HG03196 (cell line): ENCODE measurements around the gene TTLL8.
A peak's percentile ranks its signal among the peaks of the same experiment; 100 is the strongest.
"Not testable (repeated sequence)": the region's sequence is repeated elsewhere in the genome, so short reads cannot be mapped to it uniquely, and the experiment has no call there.

Source experiments
- ATAC-seq: cut with Tn5 transposase; IDR thresholded peaks from one replicate; pipeline ENCODE4 v1.9.1; 2021; ENCODE audit not compliant: unreplicated experiment

Gene TTLL8

GRCh38 chr22:49992921-49993648, 65.0 kb downstream of the TTLL8 start:
- ATAC-seq = no peak

DNA sequence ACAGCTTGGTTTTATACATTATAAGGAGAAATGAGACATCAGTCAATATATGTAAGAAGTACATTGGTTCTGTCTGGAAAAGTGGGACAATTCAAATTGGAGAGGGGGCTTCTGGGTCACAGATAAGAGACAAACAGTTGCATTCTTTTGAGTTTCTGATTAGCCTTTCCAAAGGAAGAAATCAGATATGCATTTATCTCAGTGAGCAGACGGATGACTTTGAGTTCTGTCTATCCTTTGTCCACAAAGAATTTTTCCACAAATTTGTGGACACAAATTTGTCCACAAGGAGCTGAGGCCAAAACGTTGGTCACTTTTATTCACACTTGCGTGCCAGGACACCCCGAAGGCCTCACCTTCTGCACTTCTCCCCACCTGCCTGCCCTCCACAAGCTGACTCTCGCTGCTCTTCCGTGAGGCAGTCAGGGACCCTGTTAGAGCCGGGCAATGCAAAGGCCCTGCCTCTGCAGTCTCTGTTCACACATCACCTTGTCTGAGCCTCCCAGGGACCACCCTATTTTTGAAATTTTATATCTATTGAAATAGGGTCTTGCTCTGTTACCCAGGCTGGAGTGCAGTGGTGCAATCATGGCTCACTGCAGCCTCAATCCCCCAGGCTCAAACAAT, 66.1 kb downstream of the TTLL8 start:
- no peak for ATAC-seq

- no peak for ATAC-seq
Observed at GRCh38 chr22:49991167-49991566, 66.9 kb downstream of the TTLL8 start.

DNA sequence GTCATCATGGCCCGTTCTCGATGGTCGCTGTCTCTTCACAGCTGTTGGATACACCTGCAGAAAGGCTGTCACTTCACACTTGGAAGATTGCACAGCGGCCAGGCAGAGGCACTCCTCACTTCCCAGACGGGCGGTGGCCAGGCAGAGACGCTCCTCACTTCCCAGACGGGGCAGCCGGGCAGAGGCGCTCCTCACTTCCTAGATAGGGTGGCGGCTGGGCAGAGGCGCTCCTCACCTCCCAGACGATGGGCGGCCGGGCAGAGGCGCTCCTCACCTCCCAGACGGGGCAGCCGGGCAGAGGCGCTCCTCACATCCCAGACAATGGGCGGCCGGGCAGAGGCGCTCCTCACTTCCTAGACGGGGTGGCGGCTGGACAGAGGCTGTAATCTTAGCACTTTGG, 68.3 kb downstream of the TTLL8 start:
- not testable (repeated sequence) for ATAC-seq

DNA sequence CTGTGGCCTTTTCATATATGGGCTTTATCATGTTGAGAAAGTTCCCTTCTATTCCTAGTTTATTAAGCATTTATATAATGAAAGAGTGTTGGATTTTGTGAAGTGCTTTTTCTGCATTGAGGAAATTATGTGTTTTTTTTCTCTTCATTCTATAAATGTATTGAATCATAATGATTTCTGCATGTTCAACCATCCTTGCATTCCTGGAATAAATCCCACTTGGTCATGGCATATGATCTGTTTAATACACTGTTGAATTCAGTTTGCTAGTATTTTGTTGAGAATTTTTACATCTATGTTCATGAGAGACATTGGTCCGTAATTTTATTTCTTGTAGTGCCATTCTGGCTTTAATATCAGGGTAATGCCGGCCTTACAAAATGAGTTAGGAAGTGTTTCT, 71.8 kb downstream of the TTLL8 start:
- no peak for ATAC-seq

- ATAC-seq = no peak
Observed at GRCh38 chr22:49983148-49984042, 74.7 kb downstream of the TTLL8 start.

DNA sequence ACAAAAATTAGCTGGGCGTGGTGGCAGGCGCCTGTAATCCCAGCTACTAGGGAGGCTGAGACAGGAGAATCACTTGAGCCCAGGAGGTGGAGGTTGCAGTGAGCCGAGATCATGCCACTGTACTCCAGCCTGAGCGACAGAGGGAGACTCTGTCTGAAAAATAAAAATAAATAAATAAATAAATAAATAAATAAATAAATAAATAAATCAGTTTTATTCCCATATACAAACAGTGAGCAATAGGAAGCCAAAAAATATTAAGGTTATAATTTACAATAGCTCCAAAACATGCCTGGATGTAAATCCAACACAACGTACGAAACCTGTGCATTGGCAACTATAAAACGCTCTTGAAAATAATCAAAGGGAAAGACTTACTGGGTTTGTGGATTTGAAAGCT, 76.3 kb downstream of the TTLL8 start:
- not testable (repeated sequence) for ATAC-seq

- ATAC-seq = no peak
Observed at GRCh38 chr22:49979587-49980264, 78.4 kb downstream of the TTLL8 start.

GRCh38 chr22:49977578-49977977, 80.5 kb downstream of the TTLL8 start:
- ATAC-seq = no peak

- ATAC-seq = no peak
Observed at GRCh38 chr22:49976439-49977175, 81.5 kb downstream of the TTLL8 start.

DNA sequence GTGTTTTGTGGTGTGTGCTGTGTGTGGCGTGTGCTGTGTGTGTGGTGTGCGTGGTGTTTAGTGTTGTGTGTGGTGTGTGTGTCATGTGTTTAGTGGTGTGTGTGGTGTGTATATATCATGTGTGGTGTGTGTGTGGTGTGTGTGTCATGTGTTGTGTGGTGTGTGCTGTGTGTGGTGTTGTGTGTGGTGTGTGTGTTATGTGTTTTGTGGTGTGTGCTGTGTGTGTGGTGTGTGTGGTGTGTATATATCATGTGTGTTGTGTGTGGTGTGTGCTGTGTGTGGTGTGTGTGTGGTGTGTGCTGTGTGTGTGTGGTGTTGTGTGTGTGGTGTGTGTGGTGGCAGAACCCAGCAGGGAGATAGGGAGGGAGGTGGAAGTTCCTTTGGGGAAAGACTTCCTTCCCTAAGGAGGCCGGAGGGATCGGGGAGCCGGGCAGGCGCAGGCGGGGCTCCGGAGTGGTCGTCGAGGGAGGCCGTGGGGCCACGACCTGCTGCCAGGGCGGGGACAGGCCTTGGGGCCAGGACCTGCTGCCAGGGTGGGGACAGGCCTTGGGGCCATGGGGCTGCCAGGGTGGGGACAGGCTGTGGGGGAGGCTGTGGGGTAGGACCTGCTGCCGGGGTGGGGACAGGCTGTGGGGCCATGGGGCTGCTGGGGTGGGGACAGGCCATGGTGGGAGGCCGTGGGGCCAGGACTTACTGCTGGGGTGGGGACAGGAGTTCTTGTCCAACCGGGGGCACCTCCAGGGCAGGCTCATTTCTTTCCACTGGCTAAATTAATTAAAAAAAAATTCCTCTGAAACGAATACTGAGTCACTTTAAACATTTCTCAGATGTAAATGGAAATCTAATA, 82.3 kb downstream of the TTLL8 start:
- no peak for ATAC-seq

DNA sequence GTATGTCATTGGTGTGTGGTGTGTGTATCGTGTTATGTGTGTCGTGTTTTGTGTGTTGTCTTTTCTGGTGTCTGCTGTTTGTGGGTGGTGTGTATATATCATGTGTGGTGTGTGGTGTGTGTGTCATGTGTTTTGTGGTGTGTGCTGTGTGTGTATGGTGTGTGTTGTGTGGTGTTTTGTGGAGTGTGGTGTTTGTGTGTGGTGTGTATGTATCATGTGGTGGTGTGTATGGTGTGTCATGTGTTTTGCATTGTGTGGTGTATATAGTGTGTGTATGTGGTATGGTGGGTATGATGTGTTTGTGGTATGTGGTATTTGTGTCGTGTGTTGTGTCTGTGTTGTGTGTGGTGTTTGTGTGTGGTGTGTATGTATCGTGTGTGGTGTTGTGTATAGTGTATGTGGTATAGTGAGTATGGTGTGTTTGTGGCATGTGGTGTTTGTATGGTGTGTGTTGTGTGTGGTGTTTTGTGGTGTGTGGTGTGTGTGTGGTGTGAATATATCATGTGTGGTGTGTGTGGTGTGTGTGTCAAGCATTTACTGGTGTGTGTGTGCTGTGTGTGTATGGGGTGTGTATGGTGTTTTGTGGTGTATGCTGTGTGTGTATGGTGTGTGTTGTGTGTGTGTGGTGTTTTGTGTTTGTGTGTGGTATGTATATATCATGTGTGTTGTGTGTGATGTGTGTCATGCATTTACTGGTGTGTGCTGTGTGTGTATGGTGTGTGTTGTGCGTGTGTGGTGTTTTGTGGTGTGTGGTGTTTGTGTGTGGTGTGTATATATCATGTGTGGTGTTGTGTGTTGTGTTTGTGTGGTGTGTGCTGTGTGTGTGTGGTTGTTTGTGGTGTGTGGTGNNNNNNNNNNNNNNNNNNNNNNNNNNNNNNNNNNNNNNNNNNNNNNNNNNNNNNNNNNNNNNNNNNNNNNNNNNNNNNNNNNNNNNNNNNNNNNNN, 84.8 kb downstream of the TTLL8 start:
- no peak for ATAC-seq

DNA sequence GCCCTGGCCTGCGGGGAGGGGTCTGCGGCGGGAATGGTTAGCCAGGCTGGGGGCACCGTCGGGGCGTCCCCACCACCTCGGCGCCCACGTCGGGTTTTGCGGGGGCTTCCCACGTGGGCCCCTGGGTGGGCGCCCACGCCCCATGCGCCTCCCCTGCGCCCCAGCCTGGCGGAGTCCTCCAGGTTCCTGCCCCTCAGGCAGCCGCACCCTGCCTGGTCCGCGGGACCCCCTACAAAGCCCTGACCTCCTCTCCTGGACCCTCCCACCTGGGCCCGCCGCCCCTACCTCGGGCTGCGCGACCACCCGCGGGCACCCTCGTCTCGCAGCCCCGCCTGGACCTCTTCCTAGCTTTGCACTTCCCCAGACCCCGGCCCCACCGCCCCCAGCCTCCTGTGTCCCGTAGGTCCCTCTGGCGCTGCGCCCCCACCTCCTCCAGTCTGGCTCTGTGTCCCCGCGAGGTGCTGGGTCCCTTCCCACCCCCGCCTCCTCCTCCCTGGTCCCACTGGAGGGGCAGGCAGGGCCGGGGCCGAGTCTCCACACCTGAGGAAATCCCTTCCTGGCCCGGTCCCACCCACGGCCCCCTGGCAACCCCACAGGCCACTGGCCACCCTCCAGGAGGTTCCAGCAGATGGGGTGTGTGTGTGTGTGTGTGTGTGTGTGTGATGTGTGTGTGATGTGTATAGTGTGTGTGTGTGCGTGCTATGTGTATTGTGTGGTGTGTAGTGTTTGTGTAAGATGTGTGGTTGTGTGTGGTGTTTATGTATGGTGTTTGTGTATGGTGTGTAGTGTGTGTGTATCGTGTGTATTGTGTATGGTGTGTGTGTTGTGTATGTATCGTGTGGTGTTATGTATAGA, 85.7 kb downstream of the TTLL8 start:
- ATAC-seq = no peak

- peak; percentile 22 for ATAC-seq
Observed at GRCh38 chr22:49971232-49972162, 86.6 kb downstream of the TTLL8 start.

DNA sequence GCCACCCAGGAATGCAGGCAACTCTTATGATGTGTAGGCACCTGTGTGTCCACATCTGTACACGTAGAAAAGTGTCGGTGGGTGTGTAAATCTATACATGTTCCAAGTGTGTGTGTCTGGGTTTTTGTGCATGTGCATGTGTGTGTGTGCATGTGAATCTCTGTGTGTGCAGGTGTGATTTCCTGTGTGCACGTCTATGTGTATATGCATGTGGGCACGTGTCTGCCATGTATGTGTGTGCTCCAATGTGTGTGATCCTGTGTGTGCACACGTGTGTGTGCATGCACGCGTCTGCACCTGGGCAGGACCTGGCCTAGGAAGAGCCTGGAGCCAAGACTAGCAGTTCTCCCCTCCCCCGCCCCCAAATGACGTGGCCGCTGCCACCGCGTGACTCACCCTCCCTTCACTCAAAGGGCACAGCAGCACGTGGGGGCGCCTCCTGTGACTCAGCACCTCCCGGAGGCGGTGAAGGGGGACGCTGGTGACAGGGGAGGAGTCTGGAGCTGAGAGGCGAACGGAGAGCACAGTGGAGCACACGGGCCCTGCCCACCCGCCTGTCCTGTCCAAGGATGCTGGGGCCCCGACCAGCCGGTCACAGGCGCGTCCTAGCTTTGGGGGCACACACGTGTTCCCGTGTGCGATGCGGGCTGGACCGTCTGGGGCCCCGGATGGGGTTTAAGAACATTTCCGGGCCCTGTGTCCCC, 87.4 kb downstream of the TTLL8 start:
- peak; percentile 52 for ATAC-seq
